Measurements from ENCODE around the gene LMO2.
A peak's percentile ranks its signal among the peaks of the same experiment; 100 is the strongest.
"Not testable (repeated sequence)": the region's sequence is repeated elsewhere in the genome, so short reads cannot be mapped to it uniquely, and the experiment has no call there.

Gene LMO2

GRCh38 chr11:33837334-33837733, 54.5 kb downstream of the LMO2 start:
- H3K4me1 ChIP-seq (ENCODE audit: control insufficient read depth, insufficient read depth, low read length, unreplicated experiment); H3K4me3 ChIP-seq (ENCODE audit: low read depth, low read length); H2AFZ ChIP-seq (ENCODE audit: low read length, unreplicated experiment); H3K79me2 ChIP-seq (ENCODE audit: control insufficient read depth, insufficient read depth, low read length, unreplicated experiment); H3K36me3 ChIP-seq (ENCODE audit: insufficient read depth, low read length); H3K27ac ChIP-seq (ENCODE audit: low read depth, low read length): not testable (repeated sequence)
- peaks cover 15% of the 10 kb centered on the region for H3K27me3 ChIP-seq (ENCODE audit: insufficient read depth, low read length)

GRCh38 chr11:33835143-33835878, 56.6 kb downstream of the LMO2 start:
- Histone ChIP-seq H3K4me3 (ENCODE audit: low read depth, low read length) (peak overlapping the region; percentile 34), H3K27ac (ENCODE audit: low read depth, low read length) (no peak overlapping the region), H3K4me1 (ENCODE audit: control insufficient read depth, insufficient read depth, low read length, unreplicated experiment) (peaks cover 12% of the 10 kb centered on the region), H2AFZ (ENCODE audit: low read length, unreplicated experiment) (peak overlapping the region; percentile 9), H3K36me3 (ENCODE audit: insufficient read depth, low read length) (no peaks in the 10 kb centered on the region), H3K27me3 (ENCODE audit: insufficient read depth, low read length) (peaks cover 6% of the 10 kb centered on the region), H3K79me2 (ENCODE audit: control insufficient read depth, insufficient read depth, low read length, unreplicated experiment) (no peaks in the 10 kb centered on the region)

GRCh38 chr11:33832676-33833075, 59.2 kb downstream of the LMO2 start:
- H3K36me3 ChIP-seq (ENCODE audit: insufficient read depth, low read length): no peaks in the 10 kb centered on the region
- peaks cover 12% of the 10 kb centered on the region for H3K4me1 ChIP-seq (ENCODE audit: control insufficient read depth, insufficient read depth, low read length, unreplicated experiment)
- peaks cover 5% of the 10 kb centered on the region; the same call in 1 of the 2 replicates for H3K27me3 ChIP-seq (ENCODE audit: insufficient read depth, low read length)
- no peak overlapping the region for H2AFZ ChIP-seq (ENCODE audit: low read length, unreplicated experiment)
- H3K79me2 ChIP-seq (ENCODE audit: control insufficient read depth, insufficient read depth, low read length, unreplicated experiment): no peaks in the 10 kb centered on the region
- H3K27ac ChIP-seq (ENCODE audit: low read depth, low read length): no peak overlapping the region
- no peak overlapping the region for H3K4me3 ChIP-seq (ENCODE audit: low read depth, low read length)

- H3K27ac ChIP-seq (ENCODE audit: low read depth, low read length): no peak overlapping the region
- H3K4me3 ChIP-seq (ENCODE audit: low read depth, low read length): no peak overlapping the region
- H3K4me1 ChIP-seq (ENCODE audit: control insufficient read depth, insufficient read depth, low read length, unreplicated experiment): peaks cover 12% of the 10 kb centered on the region
- H3K36me3 ChIP-seq (ENCODE audit: insufficient read depth, low read length): no peaks in the 10 kb centered on the region
- peaks cover 5% of the 10 kb centered on the region; the same call in 1 of the 2 replicates for H3K27me3 ChIP-seq (ENCODE audit: insufficient read depth, low read length)
- no peak overlapping the region for H2AFZ ChIP-seq (ENCODE audit: low read length, unreplicated experiment)
- no peaks in the 10 kb centered on the region for H3K79me2 ChIP-seq (ENCODE audit: control insufficient read depth, insufficient read depth, low read length, unreplicated experiment)
Measured at GRCh38 chr11:33830903-33831648, 60.8 kb downstream of the LMO2 start.

GRCh38 chr11:33829430-33830141, 62.3 kb downstream of the LMO2 start:
- peak overlapping the region; percentile 81 for H2AFZ ChIP-seq (ENCODE audit: low read length, unreplicated experiment)
- H3K4me3 ChIP-seq (ENCODE audit: low read depth, low read length): peak overlapping the region; percentile 75
- H3K4me1 ChIP-seq (ENCODE audit: control insufficient read depth, insufficient read depth, low read length, unreplicated experiment): peaks cover 10% of the 10 kb centered on the region
- H3K36me3 ChIP-seq (ENCODE audit: insufficient read depth, low read length): no peaks in the 10 kb centered on the region
- no peaks in the 10 kb centered on the region for H3K79me2 ChIP-seq (ENCODE audit: control insufficient read depth, insufficient read depth, low read length, unreplicated experiment)
- peaks cover 5% of the 10 kb centered on the region; the same call in 1 of the 2 replicates for H3K27me3 ChIP-seq (ENCODE audit: insufficient read depth, low read length)
- no peak overlapping the region for H3K27ac ChIP-seq (ENCODE audit: low read depth, low read length)

GRCh38 chr11:33828604-33829429, 63.1 kb downstream of the LMO2 start:
- Histone ChIP-seq H3K79me2 (ENCODE audit: control insufficient read depth, insufficient read depth, low read length, unreplicated experiment) (no peaks in the 10 kb centered on the region), H3K27ac (ENCODE audit: low read depth, low read length) (no peak overlapping the region), H3K27me3 (ENCODE audit: insufficient read depth, low read length) (peaks cover 5% of the 10 kb centered on the region; the same call in 1 of the 2 replicates), H3K36me3 (ENCODE audit: insufficient read depth, low read length) (no peaks in the 10 kb centered on the region), H2AFZ (ENCODE audit: low read length, unreplicated experiment) (peak overlapping the region; percentile 81), H3K4me1 (ENCODE audit: control insufficient read depth, insufficient read depth, low read length, unreplicated experiment) (peaks cover 10% of the 10 kb centered on the region), H3K4me3 (ENCODE audit: low read depth, low read length) (peak overlapping the region; percentile 75)

GRCh38 chr11:33827206-33827605, 64.7 kb downstream of the LMO2 start:
- peaks cover 10% of the 10 kb centered on the region for H3K4me1 ChIP-seq (ENCODE audit: control insufficient read depth, insufficient read depth, low read length, unreplicated experiment)
- H3K36me3 ChIP-seq (ENCODE audit: insufficient read depth, low read length): no peaks in the 10 kb centered on the region
- no peak overlapping the region for H3K27ac ChIP-seq (ENCODE audit: low read depth, low read length)
- H3K4me3 ChIP-seq (ENCODE audit: low read depth, low read length): no peak overlapping the region
- H3K27me3 ChIP-seq (ENCODE audit: insufficient read depth, low read length): peaks cover 7% of the 10 kb centered on the region; the same call in 1 of the 2 replicates
- no peak overlapping the region for H2AFZ ChIP-seq (ENCODE audit: low read length, unreplicated experiment)
- H3K79me2 ChIP-seq (ENCODE audit: control insufficient read depth, insufficient read depth, low read length, unreplicated experiment): no peaks in the 10 kb centered on the region

GRCh38 chr11:33825854-33826560, 65.9 kb downstream of the LMO2 start:
- Histone ChIP-seq H3K79me2 (ENCODE audit: control insufficient read depth, insufficient read depth, low read length, unreplicated experiment) (no peaks in the 10 kb centered on the region), H3K4me1 (ENCODE audit: control insufficient read depth, insufficient read depth, low read length, unreplicated experiment) (peaks cover 5% of the 10 kb centered on the region), H3K27me3 (ENCODE audit: insufficient read depth, low read length) (peaks cover 18% of the 10 kb centered on the region; the same call in 1 of the 2 replicates), H3K4me3 (ENCODE audit: low read depth, low read length) (no peak overlapping the region), H3K27ac (ENCODE audit: low read depth, low read length) (no peak overlapping the region), H2AFZ (ENCODE audit: low read length, unreplicated experiment) (no peak overlapping the region), H3K36me3 (ENCODE audit: insufficient read depth, low read length) (no peaks in the 10 kb centered on the region)

- H3K4me3 ChIP-seq (ENCODE audit: low read depth, low read length); H3K27ac ChIP-seq (ENCODE audit: low read depth, low read length); H3K79me2 ChIP-seq (ENCODE audit: control insufficient read depth, insufficient read depth, low read length, unreplicated experiment); H3K36me3 ChIP-seq (ENCODE audit: insufficient read depth, low read length); H2AFZ ChIP-seq (ENCODE audit: low read length, unreplicated experiment); H3K4me1 ChIP-seq (ENCODE audit: control insufficient read depth, insufficient read depth, low read length, unreplicated experiment): not testable (repeated sequence)
- peaks cover 14% of the 10 kb centered on the region; the same call in 1 of the 2 replicates for H3K27me3 ChIP-seq (ENCODE audit: insufficient read depth, low read length)
Measured at GRCh38 chr11:33822981-33823380, 68.9 kb downstream of the LMO2 start.
